Uterus (tissue), 2 donors: ENCODE results near the gene FAM181A.

Experiments
- CTCF ChIP-seq, 4 experiments: fragments of 200-600 bp in 2 of 4; fragments of 450-650 bp in 2 of 4; sonication (generic) in 2 of 4; IDR thresholded peaks; one replicate each; pipeline ENCODE4 v1.5.1; 2016 to 2019; ENCODE audit warnings: antibody characterized with exemption in 4 of 4, mild to moderate bottlenecking in 2 of 4, moderate library complexity in 1 of 4
- POLR2A ChIP-seq, 2 donors: fragments of 450-650 bp; IDR thresholded peaks; one replicate each; pipeline ENCODE4 v1.6.1; 2016; ENCODE audit warnings: antibody characterized with exemption in 2 of 2, mild to moderate bottlenecking in 1 of 2, moderate library complexity in 1 of 2

- TF ChIP-seq POLR2A (IDR thresholded peaks at IDR 0.05) (no peak), CTCF (IDR thresholded peaks at IDR 0.05) (no peak)
These were observed 46.9 kb upstream of the FAM181A start for GRCh38 chr14:93880021-93880820.
